Heart right ventricle (tissue), 16 donors: ENCODE measurements around the gene OAF. TPM values are rescaled to one million over a fixed set of nuclear protein-coding genes. Genes with fewer than 3 reads are reported as not detected.

Source experiments
- ATAC-seq, 8 donors: fragments of 200-7000 bp; cut with Tn5 transposase; one replicate each; pipeline ENCODE4 v1.9.1; 2020; ENCODE audit warnings: mild to moderate bottlenecking in 8 of 8, moderate library complexity in 8 of 8, moderate number of reproducible peaks in 1 of 8
- DNase-seq, 2 donors: peaks; one replicate each; pipeline ENCODE4 v3.0.0-alpha.2; 2020
- H3K27ac ChIP-seq, 10 donors: fragments of 200-600 bp; sonication (generic) in 2 of 10; one replicate each; pipeline versions ENCODE4 v1.5.0 to v1.8.0; 2020 to 2022; ENCODE audit warnings: mild to moderate bottlenecking in 3 of 10
- H3K27me3 ChIP-seq, 7 donors: fragments of 200-600 bp; one replicate each; pipeline ENCODE4 v1.8.0; 2021 to 2022; ENCODE audit warnings: mild to moderate bottlenecking in 2 of 7
- H3K36me3 ChIP-seq, 9 donors: fragments of 200-600 bp; sonication (generic) in 1 of 9; one replicate each; pipeline versions ENCODE4 v1.5.0 to v1.8.0; 2020 to 2022; ENCODE audit warnings: mild to moderate bottlenecking in 2 of 9
- H3K4me1 ChIP-seq, 9 donors: fragments of 200-600 bp; sonication (generic) in 1 of 9; one replicate each; pipeline versions ENCODE4 v1.5.0 to v1.8.0; 2020 to 2022; ENCODE audit warnings: mild to moderate bottlenecking in 4 of 9
- H3K4me3 ChIP-seq, 10 donors: fragments of 200-600 bp; sonication (generic) in 2 of 10; one replicate each; pipeline versions ENCODE4 v1.5.0 to v1.8.0; 2020 to 2022; ENCODE audit warnings: mild to moderate bottlenecking in 7 of 10, moderate library complexity in 2 of 10
- H3K9me3 ChIP-seq, 11 donors: fragments of 200-600 bp in 10 of 11; sonication (generic) in 2 of 11; one replicate each; pipeline versions ENCODE4 v1.5.0 to v1.8.0; 2013 to 2022; ENCODE audit warnings: mild to moderate bottlenecking in 2 of 11, control low read depth in 1 of 11, moderate library complexity in 1 of 11
- CTCF ChIP-seq, 9 donors: fragments of 200-600 bp; sonication (generic) in 2 of 9; IDR thresholded peaks; one replicate each; pipeline versions ENCODE4 v1.5.0 to v1.8.0; 2021 to 2022; ENCODE audit warnings: antibody characterized with exemption in 9 of 9, mild to moderate bottlenecking in 5 of 9, moderate library complexity in 1 of 9
- WGBS, 2 donors: extraction: QIAGEN DNeasy Blood & Tissue Kit; methylation state at CpG; one replicate each; pipeline ENCODE4 v1.1.7; 2013; ENCODE audit warnings: inconsistent platforms in 1 of 2; 5-methylcytosine and 5-hydroxymethylcytosine counted together
- intact Hi-C, 10 donors: fragments of 100-400 bp; cut with DNase I; formaldehyde crosslinking; loops; one replicate each; pipeline versions ENCODE4 v1.11.1 to v1.14.2; 2022
- polyA plus RNA-seq, 2 donors: library from polyadenylated mRNA; stranded (reverse); fragments of 200-250 nt; gene quantifications; one replicate each; pipeline ENCODE4 v1.2.3, GENCODE V29; 2013
- total RNA-seq, 10 donors: library from RNA; stranded (reverse); fragmentation: NEBNext Ultra II Directional in 3 of 10; extraction: Animal tissue kit (Norgen Biotek cat#: 25700) in 3 of 10; gene quantifications; one replicate each; pipeline versions ENCODE4 v1.2.1 to v1.2.4, GENCODE V29; 2021 to 2023
- donor health status: Arrhythmogenic right ventricular cardiomyopathy.
- donor health status: ischemic (EF 13 %, LVEDD 7.1; RV severe dilation, severe dysfunction).
- donor health status: healthy with polysubstance abuse.
- donor health status: DM: no; HTN: yes; CAD: no.
- donor health status: DM: no; HTN: no; CAD: no.
- donor health status: ischemic (EF 25% LVEDD 6.9; RV normal size, moderate dysfunction).
- donor health status: ischemic (EF 25% LVEDD 5.7; RV mildly dilated, moderate dysfunction).
- donor health status: healthy.
- donor health status: DM: yes; HTN: yes; CAD: no.
- donor health status: Ischemic cardiomyopathy.
- donor health status: ischemic (EF 35%, LVEDD 5.7; RV mildly dilated, moderate dysfunction).
- donor health status: nonischemic (EF 11% LVEDD 7.7; RV severe dilation, severe dysfunction).
- donor health status: DM: yes; HTN: yes; CAD: no.
- donor health status: PGD.
- donor health status: ischemic (EF 29% LVEDD 5.4; RV normal size, mild dysfunction).
- donor health status: nonischemic (EF 23%, LVEDD 6.1; RV moderate dilation, normal function).

Gene OAF
- total and polyA plus RNA-seq, 12 donors = 8.4 to 41.6 (median 15.3) TPM

GRCh38 chr11:120186774-120187591, 23.8 kb upstream of the OAF start:
- H3K27me3 ChIP-seq = peaks cover 0 to 6% (median 0%) of the 10 kb centered on the region in 7 donors
- intact Hi-C loops = loop anchor here in 1 of 10 donors (2.0 kb wide), 1 partner anchor 24 kb away; the partner anchor contains the start of gene OAF
- H3K9me3 ChIP-seq = no peaks in the 10 kb centered on the region
- H3K27ac ChIP-seq = peak overlapping the region; percentile 71 to 88 (median 83)
- H3K4me1 ChIP-seq = peaks cover 5 to 67% (median 34%) of the 10 kb centered on the region in 9 donors
- peak overlapping the region in 4 of 10 donors; percentile 21 to 42 (median 22) for H3K4me3 ChIP-seq
- H3K36me3 ChIP-seq = no peaks in the 10 kb centered on the region
- WGBS, 2 donors = 61 to 71% methylated on average over 17 of the region's 17 CpGs
- ATAC-seq = peak in 6 of 8 donors; percentile 8 to 52 (median 38)
- TF ChIP-seq CTCF (IDR thresholded peaks at IDR 0.05) = no peak
- DNase-seq = no peak

- no peak for DNase-seq
- H3K27me3 ChIP-seq = peaks cover 0 to 12% (median 4%) of the 10 kb centered on the region in 7 donors
- no peak overlapping the region for H3K4me3 ChIP-seq
- TF ChIP-seq CTCF (IDR thresholded peaks at IDR 0.05) = no peak
- intact Hi-C loops = no loop called here
- H3K9me3 ChIP-seq = no peaks in the 10 kb centered on the region
- WGBS, 2 donors = 93 to 94% methylated on average over 5 of the region's 5 CpGs
- ATAC-seq = no peak
- no peaks in the 10 kb centered on the region for H3K36me3 ChIP-seq
- H3K4me1 ChIP-seq = peaks cover 5 to 53% (median 26%) of the 10 kb centered on the region in 9 donors
- peak overlapping the region in 8 of 10 donors; percentile 71 to 88 (median 84) for H3K27ac ChIP-seq
Observed at GRCh38 chr11:120188371-120188770, 22.5 kb upstream of the OAF start.

GRCh38 chr11:120188811-120189455, 21.9 kb upstream of the OAF start:
- DNase-seq (no peak), ATAC-seq (no peak)
- intact Hi-C loops = no loop called here
- H3K9me3 ChIP-seq = no peaks in the 10 kb centered on the region
- H3K27ac ChIP-seq = peak overlapping the region in 8 of 10 donors; percentile 35 to 88 (median 82)
- H3K27me3 ChIP-seq = peaks cover 0 to 12% (median 4%) of the 10 kb centered on the region in 7 donors
- no peak overlapping the region for H3K4me3 ChIP-seq
- WGBS, 2 donors = 91 to 93% methylated on average over 4 of the region's 4 CpGs
- peaks cover 5 to 47% (median 20%) of the 10 kb centered on the region in 9 donors for H3K4me1 ChIP-seq
- no peak for TF ChIP-seq CTCF (IDR thresholded peaks at IDR 0.05)
- H3K36me3 ChIP-seq = no peaks in the 10 kb centered on the region

- no peak for DNase-seq
- no peak overlapping the region for H3K27ac ChIP-seq
- no peaks in the 10 kb centered on the region for H3K9me3 ChIP-seq
- no peak for TF ChIP-seq CTCF (IDR thresholded peaks at IDR 0.05)
- peaks cover 5 to 34% (median 12%) of the 10 kb centered on the region in 9 donors for H3K4me1 ChIP-seq
- peaks cover 0 to 13% (median 4%) of the 10 kb centered on the region in 7 donors for H3K27me3 ChIP-seq
- H3K4me3 ChIP-seq = no peak overlapping the region
- H3K36me3 ChIP-seq = no peaks in the 10 kb centered on the region
- intact Hi-C loops = no loop called here
- ATAC-seq = no peak
- 87 to 88% methylated on average over 4 of the region's 4 CpGs for WGBS, 2 donors
Observed at GRCh38 chr11:120191058-120191457, 19.8 kb upstream of the OAF start.
